Colonic mucosa (tissue), 4 donors: ENCODE measurements around the gene NXPH1. TPM values are rescaled to one million over a fixed set of nuclear protein-coding genes. Genes with fewer than 3 reads are reported as not detected.

Source experiments
- DNase-seq: peaks from one replicate; pipeline ENCODE4 v3.0.0-alpha.2; 2020
- H3K27ac ChIP-seq: fragments of 200-600 bp; one replicate; pipeline ENCODE4 v1.8.0; 2021
- H3K27me3 ChIP-seq: fragments of 200-600 bp; one replicate; pipeline ENCODE4 v1.8.0; 2021
- H3K36me3 ChIP-seq: fragments of 200-600 bp; one replicate; pipeline ENCODE4 v1.8.0; 2021
- H3K4me1 ChIP-seq: fragments of 200-600 bp; one replicate; pipeline ENCODE4 v1.8.0; 2021; ENCODE audit warnings: mild to moderate bottlenecking
- H3K4me3 ChIP-seq: fragments of 200-600 bp; one replicate; pipeline ENCODE4 v1.8.0; 2021
- H3K9ac ChIP-seq, 2 donors: one replicate each; pipeline ENCODE4 v1.7.0; 2013; ENCODE audit warnings: control low read depth in 2 of 2, low read depth in 2 of 2, low read length in 2 of 2
- H3K9me3 ChIP-seq: fragments of 200-600 bp; one replicate; pipeline ENCODE4 v1.8.0; 2021
- intact Hi-C: fragments of 100-400 bp; cut with DNase I; formaldehyde crosslinking; loops from one replicate; pipeline ENCODE4 v1.14.1; 2022
- total RNA-seq, 2 donors: library from RNA; stranded (reverse); fragmentation: NEBNext Ultra II Directional in 1 of 2; extraction: Animal tissue kit (Norgen Biotek cat#: 25700) in 1 of 2; gene quantifications; one replicate each; pipeline ENCODE4 v1.2.1, GENCODE V29; 2021
- TF ChIP-seq, protein P1 (sequence below): fragments of 200-600 bp; IDR thresholded peaks from one replicate; pipeline ENCODE4 v1.8.0; 2022; ENCODE audit warnings: antibody characterized with exemption, mild to moderate bottlenecking
- donor health status: healthy.
- donor health status: DM: no; HTN: no; CAD: no.
- donor health status: DM: no; HTN: no; CAD: no.

NXPH1 gene
- total RNA-seq, 2 donors from 2014 or later: 0.30 TPM; not detected in 1

DNA sequence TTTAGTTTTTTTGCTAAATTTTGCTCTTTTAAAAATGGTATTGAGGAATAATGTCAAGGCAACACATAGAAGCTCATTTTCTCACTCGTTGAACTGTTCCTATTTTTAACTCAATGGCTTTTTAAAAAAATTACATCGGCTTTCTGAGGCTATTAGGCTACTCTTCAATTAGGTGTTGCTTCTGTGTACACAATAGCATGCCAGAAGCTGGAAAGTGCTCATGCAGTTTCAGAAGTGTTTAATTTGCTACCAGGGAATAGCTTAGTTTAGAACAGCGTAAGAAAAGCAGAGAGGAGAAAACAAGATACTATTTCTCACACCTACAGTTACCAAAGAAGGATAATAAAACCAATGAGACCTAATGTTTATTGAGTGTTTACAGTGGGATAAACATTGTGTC lies 157.4 kb downstream of the NXPH1 start:
- TF ChIP-seq, protein P1, sequence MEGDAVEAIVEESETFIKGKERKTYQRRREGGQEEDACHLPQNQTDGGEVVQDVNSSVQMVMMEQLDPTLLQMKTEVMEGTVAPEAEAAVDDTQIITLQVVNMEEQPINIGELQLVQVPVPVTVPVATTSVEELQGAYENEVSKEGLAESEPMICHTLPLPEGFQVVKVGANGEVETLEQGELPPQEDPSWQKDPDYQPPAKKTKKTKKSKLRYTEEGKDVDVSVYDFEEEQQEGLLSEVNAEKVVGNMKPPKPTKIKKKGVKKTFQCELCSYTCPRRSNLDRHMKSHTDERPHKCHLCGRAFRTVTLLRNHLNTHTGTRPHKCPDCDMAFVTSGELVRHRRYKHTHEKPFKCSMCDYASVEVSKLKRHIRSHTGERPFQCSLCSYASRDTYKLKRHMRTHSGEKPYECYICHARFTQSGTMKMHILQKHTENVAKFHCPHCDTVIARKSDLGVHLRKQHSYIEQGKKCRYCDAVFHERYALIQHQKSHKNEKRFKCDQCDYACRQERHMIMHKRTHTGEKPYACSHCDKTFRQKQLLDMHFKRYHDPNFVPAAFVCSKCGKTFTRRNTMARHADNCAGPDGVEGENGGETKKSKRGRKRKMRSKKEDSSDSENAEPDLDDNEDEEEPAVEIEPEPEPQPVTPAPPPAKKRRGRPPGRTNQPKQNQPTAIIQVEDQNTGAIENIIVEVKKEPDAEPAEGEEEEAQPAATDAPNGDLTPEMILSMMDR: no peak
- no peak overlapping the region for H3K4me3 ChIP-seq
- H3K9ac ChIP-seq: no peak overlapping the region
- no peak overlapping the region for H3K27ac ChIP-seq
- no peaks in the 10 kb centered on the region for H3K9me3 ChIP-seq
- no peaks in the 10 kb centered on the region for H3K36me3 ChIP-seq
- no peak for DNase-seq
- intact Hi-C loops: no loop called here
- H3K4me1 ChIP-seq: no peaks in the 10 kb centered on the region
- H3K27me3 ChIP-seq: no peaks in the 10 kb centered on the region

GRCh38 chr7:8591289-8591688 lies 157.9 kb downstream of the NXPH1 start:
- H3K4me1 ChIP-seq: no peaks in the 10 kb centered on the region
- no peak overlapping the region for H3K9ac ChIP-seq
- H3K9me3 ChIP-seq: no peaks in the 10 kb centered on the region
- H3K27ac ChIP-seq: no peak overlapping the region
- DNase-seq: no peak
- intact Hi-C loops: no loop called here
- TF ChIP-seq, protein P1: no peak
- no peaks in the 10 kb centered on the region for H3K27me3 ChIP-seq
- H3K36me3 ChIP-seq: no peaks in the 10 kb centered on the region
- no peak overlapping the region for H3K4me3 ChIP-seq

- no peaks in the 10 kb centered on the region for H3K36me3 ChIP-seq
- no peaks in the 10 kb centered on the region for H3K27me3 ChIP-seq
- H3K9ac ChIP-seq: no peak overlapping the region
- no peak overlapping the region for H3K4me3 ChIP-seq
- no peaks in the 10 kb centered on the region for H3K9me3 ChIP-seq
- intact Hi-C loops: no loop called here
- H3K4me1 ChIP-seq: no peaks in the 10 kb centered on the region
- no peak overlapping the region for H3K27ac ChIP-seq
- TF ChIP-seq, protein P1: no peak
- no peak for DNase-seq
Observed at GRCh38 chr7:8592167-8592566, 158.8 kb downstream of the NXPH1 start.

DNA sequence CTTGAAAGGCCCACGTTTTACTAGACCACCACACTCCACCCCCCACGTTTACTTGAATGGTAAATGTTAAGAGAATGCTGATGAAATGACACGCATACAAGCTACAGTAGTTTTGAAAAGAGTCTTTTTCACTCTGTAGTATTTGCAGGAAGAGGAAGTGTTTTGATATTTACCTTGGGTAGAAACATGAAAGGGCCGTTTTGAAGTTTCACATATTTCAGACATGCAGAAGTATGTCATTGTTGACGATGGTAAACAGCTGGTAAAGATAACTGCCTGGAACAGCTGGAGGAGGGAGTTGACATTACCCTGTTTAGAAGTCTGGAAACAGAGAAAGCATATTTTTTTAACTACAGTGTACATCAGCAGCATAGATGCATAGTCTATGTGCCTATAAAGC lies 160.7 kb downstream of the NXPH1 start:
- DNase-seq: no peak
- no peaks in the 10 kb centered on the region for H3K27me3 ChIP-seq
- intact Hi-C loops: no loop called here
- H3K36me3 ChIP-seq: no peaks in the 10 kb centered on the region
- H3K9ac ChIP-seq: no peak overlapping the region
- TF ChIP-seq, protein P1: no peak
- H3K4me3 ChIP-seq: no peak overlapping the region
- no peaks in the 10 kb centered on the region for H3K4me1 ChIP-seq
- no peak overlapping the region for H3K27ac ChIP-seq
- no peaks in the 10 kb centered on the region for H3K9me3 ChIP-seq

DNA sequence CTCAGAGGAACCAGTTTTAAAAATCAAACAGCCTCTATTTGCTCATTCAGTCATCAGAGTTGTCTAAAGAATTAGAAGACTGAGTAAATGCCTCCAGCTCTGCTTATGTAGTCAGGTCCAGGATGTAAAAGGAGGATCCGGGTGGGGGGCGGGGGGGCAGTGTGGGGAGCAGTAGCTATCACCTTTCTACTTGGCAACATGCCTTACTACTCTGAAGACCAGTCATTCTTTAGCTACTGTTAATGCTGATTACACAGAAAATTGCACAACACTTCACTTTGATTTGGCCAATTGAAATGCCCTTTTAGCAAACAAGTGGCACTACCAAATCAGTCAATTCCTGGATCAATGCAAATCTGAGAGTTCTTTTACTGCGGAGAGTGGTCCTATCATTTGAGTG lies 164.2 kb downstream of the NXPH1 start:
- H3K9me3 ChIP-seq: no peaks in the 10 kb centered on the region
- TF ChIP-seq, protein P1: no peak
- intact Hi-C loops: no loop called here
- H3K27ac ChIP-seq: no peak overlapping the region
- H3K36me3 ChIP-seq: no peaks in the 10 kb centered on the region
- no peak overlapping the region for H3K4me3 ChIP-seq
- H3K27me3 ChIP-seq: no peaks in the 10 kb centered on the region
- H3K4me1 ChIP-seq: no peaks in the 10 kb centered on the region
- H3K9ac ChIP-seq: no peak overlapping the region
- no peak for DNase-seq

GRCh38 chr7:8601121-8601520 lies 167.7 kb downstream of the NXPH1 start:
- intact Hi-C loops: no loop called here
- no peaks in the 10 kb centered on the region for H3K36me3 ChIP-seq
- no peak overlapping the region for H3K4me3 ChIP-seq
- H3K27me3 ChIP-seq: no peaks in the 10 kb centered on the region
- no peaks in the 10 kb centered on the region for H3K4me1 ChIP-seq
- TF ChIP-seq, protein P1: no peak
- H3K9ac ChIP-seq: no peak overlapping the region
- no peaks in the 10 kb centered on the region for H3K9me3 ChIP-seq
- no peak overlapping the region for H3K27ac ChIP-seq
- DNase-seq: no peak
